ENCODE results near the gene SH3BP5.
"Not testable (repeated sequence)": the region's sequence is repeated elsewhere in the genome, so short reads cannot be mapped to it uniquely, and the experiment has no call there.

The SH3BP5 gene

GRCh38 chr3:15332405-15333098, at the start of gene SH3BP5:
SH3BP5 (minus strand) TSS chr3:15332586; CDS start chr3:15332408, 178 bp downstream.
- H3K4me1 Mint-ChIP-seq (ENCODE audit: low read depth) = peaks cover 56% of the 10 kb centered on the region

GRCh38 chr3:15380980-15381890, 48.8 kb upstream of the SH3BP5 start:
- Mint-ChIP-seq H3K27ac (no peak overlapping the region), H3K4me1 (ENCODE audit: low read depth) (peaks cover 7% of the 10 kb centered on the region), H3K9me3 (no peaks in the 10 kb centered on the region), H3K4me3 (no peak overlapping the region), H3K27me3 (no peaks in the 10 kb centered on the region), H3K36me3 (ENCODE audit: low read depth) (no peaks in the 10 kb centered on the region)
- DNase-seq = no peak

More at GRCh38 chr3:15332405-15333098, at the start of gene SH3BP5:
- peak within 1 kb of the TSS; percentile 84 for H3K4me3 Mint-ChIP-seq
- peak; percentile 86 for DNase-seq
- H3K36me3 Mint-ChIP-seq (ENCODE audit: low read depth) = peaks cover 19% of the 10 kb centered on the region
- no peaks in the 10 kb centered on the region for H3K27me3 Mint-ChIP-seq
- H3K9me3 Mint-ChIP-seq = no peaks in the 10 kb centered on the region
- H3K27ac Mint-ChIP-seq = peak within 1 kb of the TSS; percentile 87

DNA sequence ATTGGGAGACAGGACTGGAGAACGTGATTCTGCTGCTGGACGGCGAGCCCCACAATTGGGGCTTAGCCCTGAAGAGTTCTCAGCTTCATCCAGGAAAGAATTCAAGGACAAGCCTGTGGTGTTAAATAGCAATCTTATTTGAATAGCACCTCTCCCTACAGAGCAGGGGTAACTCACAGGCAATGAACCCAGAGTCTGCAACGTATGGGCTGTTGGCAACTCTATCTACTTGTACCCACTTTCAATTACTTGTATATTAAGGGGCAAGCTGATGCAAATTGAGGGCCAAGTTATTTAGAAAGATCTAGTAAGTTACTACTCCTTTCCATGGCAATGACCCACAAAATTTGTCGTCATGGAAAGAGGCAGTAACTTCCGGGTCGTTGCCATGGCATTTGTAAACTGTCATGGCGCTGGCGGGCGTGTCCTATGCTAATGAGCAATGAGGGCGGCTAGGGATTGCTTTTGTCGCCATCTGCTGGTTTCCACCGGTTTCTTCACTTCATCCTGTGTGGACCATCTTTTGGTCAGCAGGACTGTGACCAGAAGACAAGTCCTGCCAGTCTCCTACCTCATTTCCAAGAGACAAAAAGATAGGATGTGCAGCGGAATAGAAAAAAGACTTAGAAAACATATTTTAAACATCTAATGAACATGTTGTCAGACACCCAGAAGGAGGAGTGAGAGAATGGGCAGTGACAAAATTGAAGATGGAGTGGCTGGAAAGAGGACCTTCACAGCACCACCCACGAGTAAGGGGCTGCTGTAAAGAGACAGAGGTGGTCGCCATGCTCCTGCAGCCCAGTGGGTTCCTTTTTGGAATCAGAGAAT, 45.8 kb upstream of the SH3BP5 start:
- Mint-ChIP-seq H3K4me1 (ENCODE audit: low read depth) (peaks cover 10% of the 10 kb centered on the region), H3K4me3 (no peak overlapping the region), H3K9me3 (no peaks in the 10 kb centered on the region), H3K27me3 (no peaks in the 10 kb centered on the region), H3K36me3 (ENCODE audit: low read depth) (no peaks in the 10 kb centered on the region), H3K27ac (peak overlapping the region; percentile 90)
- DNase-seq = peak; percentile 92

- Mint-ChIP-seq H3K4me1 (ENCODE audit: low read depth) (peaks cover 10% of the 10 kb centered on the region), H3K9me3 (no peaks in the 10 kb centered on the region), H3K27ac (no peak overlapping the region), H3K27me3 (no peaks in the 10 kb centered on the region), H3K36me3 (ENCODE audit: low read depth) (no peaks in the 10 kb centered on the region), H3K4me3 (no peak overlapping the region)
- DNase-seq = no peak
Measured at GRCh38 chr3:15375461-15376000, 43.1 kb upstream of the SH3BP5 start.

GRCh38 chr3:15372918-15373317, 40.5 kb upstream of the SH3BP5 start:
- DNase-seq = no peak
- Mint-ChIP-seq H3K4me3 (no peak overlapping the region), H3K27me3 (no peaks in the 10 kb centered on the region), H3K36me3 (ENCODE audit: low read depth) (no peaks in the 10 kb centered on the region), H3K27ac (no peak overlapping the region), H3K9me3 (no peaks in the 10 kb centered on the region), H3K4me1 (ENCODE audit: low read depth) (peaks cover 7% of the 10 kb centered on the region)

GRCh38 chr3:15368561-15369135, 36.3 kb upstream of the SH3BP5 start:
- Mint-ChIP-seq H3K36me3 (ENCODE audit: low read depth) (no peaks in the 10 kb centered on the region), H3K9me3 (no peaks in the 10 kb centered on the region), H3K27me3 (peaks cover 7% of the 10 kb centered on the region), H3K4me3 (no peak overlapping the region), H3K4me1 (ENCODE audit: low read depth) (peaks cover 14% of the 10 kb centered on the region), H3K27ac (no peak overlapping the region)
- no peak for DNase-seq

DNA sequence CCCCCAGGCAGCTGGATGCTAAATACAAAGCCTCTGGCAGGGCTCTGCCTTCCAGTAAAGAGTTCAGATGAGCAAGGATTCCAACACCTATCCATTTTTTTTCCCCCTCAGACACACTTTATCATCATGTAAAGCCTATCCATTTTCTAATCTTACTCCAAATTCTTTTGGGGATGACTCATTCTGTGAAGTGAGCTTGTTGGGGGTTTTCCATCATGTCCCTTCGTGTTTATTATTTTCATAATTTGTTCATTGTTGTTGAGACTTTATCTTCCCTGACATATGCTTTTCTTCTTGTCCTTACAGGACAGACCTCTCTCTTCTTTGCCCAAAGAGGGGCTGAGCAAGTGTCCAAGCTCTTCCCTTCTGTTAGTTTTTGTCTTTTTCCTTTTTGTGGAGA, 34.7 kb upstream of the SH3BP5 start:
- no peak for DNase-seq
- Mint-ChIP-seq H3K4me3 (no peak overlapping the region), H3K36me3 (ENCODE audit: low read depth) (no peaks in the 10 kb centered on the region), H3K27ac (no peak overlapping the region), H3K9me3 (no peaks in the 10 kb centered on the region), H3K27me3 (peaks cover 7% of the 10 kb centered on the region), H3K4me1 (ENCODE audit: low read depth) (peaks cover 24% of the 10 kb centered on the region)

DNA sequence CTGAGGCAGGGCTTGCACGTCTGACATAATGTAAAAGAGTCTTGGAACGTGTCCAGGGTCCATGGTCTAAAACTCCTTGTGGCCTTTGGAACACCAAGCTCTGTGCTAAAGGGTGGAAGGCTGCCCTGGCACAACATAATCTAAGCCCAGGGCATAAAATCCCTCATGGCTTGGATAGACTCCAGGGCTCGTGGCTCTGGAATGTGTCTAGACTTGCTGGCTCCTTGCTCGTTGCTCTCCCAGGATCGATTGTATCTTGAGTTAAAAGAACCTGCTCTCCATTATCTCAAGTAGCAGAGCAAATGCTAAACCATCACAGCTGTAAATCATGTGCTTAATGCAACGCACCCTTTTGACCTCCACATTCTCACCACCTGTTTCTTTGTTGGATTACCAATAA, 31.7 kb upstream of the SH3BP5 start:
- not testable (repeated sequence) for H3K27ac Mint-ChIP-seq
- H3K4me1 Mint-ChIP-seq (ENCODE audit: low read depth) = peaks cover 46% of the 10 kb centered on the region

GRCh38 chr3:15361494-15362214, 29.3 kb upstream of the SH3BP5 start:
- peaks cover 45% of the 10 kb centered on the region for H3K4me1 Mint-ChIP-seq (ENCODE audit: low read depth)
- H3K9me3 Mint-ChIP-seq = no peaks in the 10 kb centered on the region
- peak overlapping the region; percentile 52 for H3K4me3 Mint-ChIP-seq
- peaks cover 7% of the 10 kb centered on the region for H3K27me3 Mint-ChIP-seq
- H3K27ac Mint-ChIP-seq = peak overlapping the region; percentile 84
- DNase-seq = peak; percentile 68
- H3K36me3 Mint-ChIP-seq (ENCODE audit: low read depth) = no peaks in the 10 kb centered on the region

More for the DNA sequence above, 31.7 kb upstream of the SH3BP5 start:
- DNase-seq; H3K36me3 Mint-ChIP-seq (ENCODE audit: low read depth); H3K27me3 Mint-ChIP-seq; H3K9me3 Mint-ChIP-seq; H3K4me3 Mint-ChIP-seq: not testable (repeated sequence)

DNA sequence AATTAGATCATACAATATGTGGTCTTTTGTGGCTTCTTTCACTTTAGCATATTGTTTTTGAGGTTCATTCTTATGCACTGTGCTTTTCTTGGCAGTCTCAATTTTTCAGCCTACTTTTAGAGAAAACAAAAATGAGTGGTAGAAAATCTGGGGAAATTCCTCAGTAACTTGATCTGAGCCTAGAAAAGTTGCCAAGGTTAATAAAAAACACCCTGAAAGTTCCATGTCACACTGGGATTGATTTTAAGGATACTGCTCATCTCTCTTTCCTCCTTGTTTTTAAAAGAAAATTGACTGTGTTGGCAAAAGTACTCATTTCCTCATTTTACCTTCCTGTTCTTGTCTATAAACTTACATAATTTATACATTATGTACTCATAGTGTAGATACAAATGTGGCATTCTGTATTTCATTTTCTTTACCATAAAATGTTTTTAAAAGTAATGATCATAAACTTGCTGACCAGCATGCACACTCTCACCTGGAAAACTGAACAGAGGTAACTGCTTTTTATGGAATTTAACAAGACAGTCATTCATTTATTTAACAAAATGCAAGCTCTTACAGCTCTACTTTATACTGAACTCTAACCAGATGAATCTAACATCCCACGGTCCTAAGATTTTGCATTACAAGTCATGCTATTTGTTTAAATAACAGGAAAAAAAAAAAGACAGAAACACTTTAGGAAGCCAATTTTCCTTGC, 28.6 kb upstream of the SH3BP5 start:
- H3K9me3 Mint-ChIP-seq = no peaks in the 10 kb centered on the region
- DNase-seq = no peak
- no peaks in the 10 kb centered on the region for H3K36me3 Mint-ChIP-seq (ENCODE audit: low read depth)
- H3K27ac Mint-ChIP-seq = peak overlapping the region; percentile 84
- H3K4me1 Mint-ChIP-seq (ENCODE audit: low read depth) = peaks cover 50% of the 10 kb centered on the region
- H3K4me3 Mint-ChIP-seq = peak overlapping the region; percentile 52
- peaks cover 7% of the 10 kb centered on the region for H3K27me3 Mint-ChIP-seq

- Mint-ChIP-seq H3K9me3 (no peaks in the 10 kb centered on the region), H3K4me1 (ENCODE audit: low read depth) (peaks cover 58% of the 10 kb centered on the region), H3K4me3 (no peak overlapping the region), H3K27me3 (peaks cover 7% of the 10 kb centered on the region), H3K27ac (peak overlapping the region; percentile 84), H3K36me3 (ENCODE audit: low read depth) (no peaks in the 10 kb centered on the region)
- no peak for DNase-seq
Measured at GRCh38 chr3:15359677-15360397, 27.5 kb upstream of the SH3BP5 start.

DNA sequence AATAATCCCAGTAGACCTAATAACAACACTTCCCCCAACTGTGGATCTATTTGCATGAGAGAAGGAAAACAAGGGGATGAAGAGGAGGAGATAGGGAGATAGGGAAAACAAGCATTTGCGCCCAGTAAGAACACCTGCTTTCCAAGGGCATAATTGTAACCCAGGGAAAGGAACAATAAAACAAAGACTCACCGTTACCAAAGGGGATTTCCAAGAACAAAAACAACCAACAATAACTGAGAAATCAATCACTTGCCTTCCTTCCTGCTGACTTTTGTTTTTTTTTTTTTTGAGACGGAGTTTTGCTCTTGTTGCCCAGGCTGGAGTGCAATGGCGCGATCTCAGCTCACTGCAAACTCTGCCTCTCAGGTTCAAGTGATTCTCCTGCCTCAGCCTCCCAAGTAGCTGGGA, 24.3 kb upstream of the SH3BP5 start:
- peaks cover 48% of the 10 kb centered on the region for H3K4me1 Mint-ChIP-seq (ENCODE audit: low read depth)
- not testable (repeated sequence) for DNase-seq; H3K36me3 Mint-ChIP-seq (ENCODE audit: low read depth); H3K9me3 Mint-ChIP-seq; H3K27me3 Mint-ChIP-seq
- peak overlapping the region; percentile 4 for H3K4me3 Mint-ChIP-seq
- H3K27ac Mint-ChIP-seq = peak overlapping the region; percentile 82

All from activated T-cell treated with anti-CD3 and anti-CD28 coated beads, Interleukin-2, amount 50 U/mL, for 24 hours (primary cell).